SK-N-SH (cell line): ENCODE data around the gene AKT1.

ENCODE experiments used
- CHD2 ChIP-seq: fragments of 150-350 bp; IDR thresholded peaks from 2 replicates; pipeline ENCODE4 v1.6.1; 2018; ENCODE audit warnings: low read length; ENCODE audit not compliant: partially characterized antibody
- ELF1 ChIP-seq: IDR thresholded peaks from 2 replicates; pipeline ENCODE4 v1.4.0; 2012
- EP300 ChIP-seq, 2 experiments: IDR thresholded peaks; 2 replicates each; pipeline versions ENCODE4 v1.4.0 to v1.6.1; 2012; ENCODE audit warnings: borderline replicate concordance in 1 of 2, low read depth in 1 of 2, low read length in 1 of 2
- EZH2phosphoT487 ChIP-seq: fragments of 200-600 bp; sonication (generic); IDR thresholded peaks from 2 replicates; pipeline ENCODE4 v1.6.1; 2017; ENCODE audit warnings: low read depth, mixed run types, mild to moderate bottlenecking, antibody characterized with exemption, moderate library complexity, borderline replicate concordance
- NRF1 ChIP-seq: IDR thresholded peaks from 2 replicates; pipeline ENCODE4 v1.6.1; 2012; ENCODE audit warnings: low read depth, mild to moderate bottlenecking, low read length
- POLR2AphosphoS5 ChIP-seq: IDR thresholded peaks from 2 replicates; pipeline ENCODE4 v1.6.1; 2012; ENCODE audit warnings: low read depth, low read length
- SIN3A ChIP-seq: IDR thresholded peaks from 2 replicates; pipeline ENCODE4 v1.6.1; 2012; ENCODE audit warnings: low read depth, mild to moderate bottlenecking, low read length, moderate library complexity, borderline replicate concordance
- TEAD4 ChIP-seq: IDR thresholded peaks from 2 replicates; pipeline ENCODE4 v1.4.0; 2012; ENCODE audit warnings: mild to moderate bottlenecking, borderline replicate concordance; ENCODE audit not compliant: insufficient read depth
- YY1 ChIP-seq: IDR thresholded peaks from 2 replicates; pipeline ENCODE4 v1.4.0; 2012; ENCODE audit warnings: low read depth, mild to moderate bottlenecking
- TF ChIP-seq, protein P1 (sequence below): fragments of 200-600 bp; sonication (generic); IDR thresholded peaks from 2 replicates; pipeline ENCODE4 v1.6.1; 2017; ENCODE audit warnings: antibody characterized with exemption, mild to moderate bottlenecking, moderate library complexity
- TF ChIP-seq, protein P2 (sequence below): IDR thresholded peaks from 2 replicates; pipeline ENCODE4 v1.4.0; 2012; ENCODE audit warnings: low read depth, borderline replicate concordance
- TF ChIP-seq, protein P3 (sequence below): IDR thresholded peaks from 2 replicates; pipeline ENCODE4; 2012

DNA sequence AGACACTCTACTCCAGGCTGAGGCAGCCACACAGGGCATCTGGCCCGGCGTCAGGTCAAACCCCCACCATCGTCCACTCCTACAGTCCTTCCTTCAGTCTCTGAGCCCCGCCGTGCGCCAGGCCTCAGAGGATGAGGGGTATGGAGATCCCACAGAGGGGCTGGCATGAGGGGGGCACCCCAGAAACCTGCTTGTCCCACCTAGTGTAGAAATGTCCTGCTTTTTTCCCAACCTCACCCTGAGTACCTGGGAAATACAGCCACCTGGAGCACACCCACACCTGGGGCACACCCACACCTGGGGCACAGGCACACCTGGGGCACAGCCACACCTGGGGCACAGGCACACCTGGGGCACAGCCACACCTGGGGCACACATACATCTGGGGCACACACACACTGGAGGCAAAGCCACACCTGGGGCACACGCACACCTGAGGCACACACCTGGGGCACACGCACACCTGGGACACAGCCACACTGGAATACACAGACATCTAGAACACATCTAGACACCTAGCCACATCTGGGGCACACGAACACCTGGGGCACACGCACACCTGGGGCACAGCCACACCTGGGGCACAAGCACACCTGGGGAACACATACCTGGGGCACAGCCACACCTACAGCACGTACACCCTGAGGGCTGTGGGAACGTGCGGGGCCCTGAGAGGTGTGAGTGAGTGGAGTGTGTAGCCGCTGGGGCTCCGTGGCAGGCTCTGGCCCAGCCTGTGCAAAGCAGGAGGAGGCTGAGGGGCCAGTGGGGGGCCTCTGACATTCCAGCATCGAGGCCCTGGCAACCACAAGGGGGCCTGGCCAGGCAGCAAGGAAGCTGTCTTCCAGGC is 18.4 kb downstream of the AKT1 start:
- TF ChIP-seq, protein P1, sequence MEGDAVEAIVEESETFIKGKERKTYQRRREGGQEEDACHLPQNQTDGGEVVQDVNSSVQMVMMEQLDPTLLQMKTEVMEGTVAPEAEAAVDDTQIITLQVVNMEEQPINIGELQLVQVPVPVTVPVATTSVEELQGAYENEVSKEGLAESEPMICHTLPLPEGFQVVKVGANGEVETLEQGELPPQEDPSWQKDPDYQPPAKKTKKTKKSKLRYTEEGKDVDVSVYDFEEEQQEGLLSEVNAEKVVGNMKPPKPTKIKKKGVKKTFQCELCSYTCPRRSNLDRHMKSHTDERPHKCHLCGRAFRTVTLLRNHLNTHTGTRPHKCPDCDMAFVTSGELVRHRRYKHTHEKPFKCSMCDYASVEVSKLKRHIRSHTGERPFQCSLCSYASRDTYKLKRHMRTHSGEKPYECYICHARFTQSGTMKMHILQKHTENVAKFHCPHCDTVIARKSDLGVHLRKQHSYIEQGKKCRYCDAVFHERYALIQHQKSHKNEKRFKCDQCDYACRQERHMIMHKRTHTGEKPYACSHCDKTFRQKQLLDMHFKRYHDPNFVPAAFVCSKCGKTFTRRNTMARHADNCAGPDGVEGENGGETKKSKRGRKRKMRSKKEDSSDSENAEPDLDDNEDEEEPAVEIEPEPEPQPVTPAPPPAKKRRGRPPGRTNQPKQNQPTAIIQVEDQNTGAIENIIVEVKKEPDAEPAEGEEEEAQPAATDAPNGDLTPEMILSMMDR, result 0 out of 2 replicates have a peak, but pooled peaks have one; percentile 7
- TF ChIP-seq NRF1 (no peak), CHD2 (no peak), SIN3A (no peak), POLR2AphosphoS5 (no peak), EP300 (IDR thresholded peaks at IDR 0.05; ENCODE audit: borderline replicate concordance in 1 of 2, low read depth in 1 of 2, low read length in 1 of 2) (no peak), TEAD4 (no peak), YY1 (no peak), EZH2phosphoT487 (no peak), ELF1 (no peak)
- TF ChIP-seq, protein P2, sequence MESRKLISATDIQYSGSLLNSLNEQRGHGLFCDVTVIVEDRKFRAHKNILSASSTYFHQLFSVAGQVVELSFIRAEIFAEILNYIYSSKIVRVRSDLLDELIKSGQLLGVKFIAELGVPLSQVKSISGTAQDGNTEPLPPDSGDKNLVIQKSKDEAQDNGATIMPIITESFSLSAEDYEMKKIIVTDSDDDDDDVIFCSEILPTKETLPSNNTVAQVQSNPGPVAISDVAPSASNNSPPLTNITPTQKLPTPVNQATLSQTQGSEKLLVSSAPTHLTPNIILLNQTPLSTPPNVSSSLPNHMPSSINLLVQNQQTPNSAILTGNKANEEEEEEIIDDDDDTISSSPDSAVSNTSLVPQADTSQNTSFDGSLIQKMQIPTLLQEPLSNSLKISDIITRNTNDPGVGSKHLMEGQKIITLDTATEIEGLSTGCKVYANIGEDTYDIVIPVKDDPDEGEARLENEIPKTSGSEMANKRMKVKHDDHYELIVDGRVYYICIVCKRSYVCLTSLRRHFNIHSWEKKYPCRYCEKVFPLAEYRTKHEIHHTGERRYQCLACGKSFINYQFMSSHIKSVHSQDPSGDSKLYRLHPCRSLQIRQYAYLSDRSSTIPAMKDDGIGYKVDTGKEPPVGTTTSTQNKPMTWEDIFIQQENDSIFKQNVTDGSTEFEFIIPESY, result no peak
- TF ChIP-seq, protein P3, sequence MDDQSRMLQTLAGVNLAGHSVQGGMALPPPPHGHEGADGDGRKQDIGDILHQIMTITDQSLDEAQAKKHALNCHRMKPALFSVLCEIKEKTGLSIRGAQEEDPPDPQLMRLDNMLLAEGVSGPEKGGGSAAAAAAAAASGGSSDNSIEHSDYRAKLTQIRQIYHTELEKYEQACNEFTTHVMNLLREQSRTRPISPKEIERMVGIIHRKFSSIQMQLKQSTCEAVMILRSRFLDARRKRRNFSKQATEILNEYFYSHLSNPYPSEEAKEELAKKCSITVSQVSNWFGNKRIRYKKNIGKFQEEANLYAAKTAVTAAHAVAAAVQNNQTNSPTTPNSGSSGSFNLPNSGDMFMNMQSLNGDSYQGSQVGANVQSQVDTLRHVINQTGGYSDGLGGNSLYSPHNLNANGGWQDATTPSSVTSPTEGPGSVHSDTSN, result no peak
